AG20443 (cell line): ENCODE data around the gene ZNF552.
A peak's percentile ranks its signal among the peaks of the same experiment; 100 is the strongest.
"Not testable (repeated sequence)": the region's sequence is repeated elsewhere in the genome, so short reads cannot be mapped to it uniquely, and the experiment has no call there.

Source experiments
- DNase-seq: peaks from one replicate; pipeline ENCODE4 v3.0.0; 2012; ENCODE audit warnings: low spot score, mixed read lengths

Gene ZNF552

DNA sequence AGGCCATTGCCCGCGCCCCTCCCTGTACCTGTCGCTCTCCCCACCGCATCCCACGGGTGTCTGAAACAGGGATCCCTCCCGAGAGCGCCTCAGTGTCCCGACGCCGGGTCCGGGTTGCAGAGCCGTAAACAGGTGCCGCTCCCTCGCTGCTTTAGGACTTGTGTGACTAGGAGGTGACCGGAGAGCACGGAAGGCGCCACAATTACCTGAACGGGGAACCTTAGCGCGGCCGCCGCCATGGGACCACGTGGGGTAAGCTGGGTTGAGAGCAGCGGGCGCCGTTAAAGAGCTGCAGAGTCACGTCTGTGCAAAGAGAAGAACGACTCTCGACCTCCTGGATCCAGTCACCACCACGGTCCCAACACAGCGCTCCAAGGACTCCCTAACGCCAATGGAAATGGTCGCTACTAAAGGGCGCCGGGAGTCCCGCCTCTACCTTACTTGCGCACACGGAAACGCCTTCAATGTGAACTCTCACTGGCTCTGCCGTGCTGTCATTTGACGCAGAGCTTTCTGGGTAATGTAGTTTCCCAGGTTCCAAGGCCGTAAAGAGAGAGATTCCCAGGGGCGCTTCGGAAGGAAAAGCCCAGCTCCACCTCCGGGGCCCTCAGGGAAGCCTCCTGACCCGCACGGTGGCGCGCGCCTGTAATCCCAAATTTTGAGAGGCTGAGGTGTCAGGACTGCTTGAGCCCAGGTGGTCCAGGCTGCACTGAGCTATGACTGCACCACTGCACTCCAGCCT is at the start of gene ZNF552:
TSS of gene ZNF552 (minus strand) at position 409 of the 742 bp plus-strand sequence. CDS start at position 239, 170 bp downstream.
- DNase-seq, result peak; percentile 91

DNA sequence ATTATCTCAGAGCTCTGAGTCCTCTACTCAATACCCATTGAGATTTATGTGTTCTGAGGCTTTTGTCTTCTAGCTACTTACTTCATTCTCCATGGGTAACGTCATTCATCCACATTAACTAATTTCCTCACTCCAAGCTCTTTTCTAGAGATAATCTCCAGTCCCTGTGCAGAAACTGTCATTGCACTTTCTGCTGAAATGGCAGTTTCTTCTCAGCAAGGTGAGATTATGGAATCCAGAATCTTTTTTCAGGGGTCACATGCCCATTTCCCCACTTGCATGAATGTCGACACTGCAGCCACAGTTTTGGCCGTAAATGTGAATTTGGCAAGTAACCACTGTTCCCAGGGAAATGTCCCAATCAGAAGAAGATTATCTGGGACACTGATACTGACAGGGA is 47.6 kb upstream of the ZNF552 start:
- DNase-seq, result not testable (repeated sequence)

DNA sequence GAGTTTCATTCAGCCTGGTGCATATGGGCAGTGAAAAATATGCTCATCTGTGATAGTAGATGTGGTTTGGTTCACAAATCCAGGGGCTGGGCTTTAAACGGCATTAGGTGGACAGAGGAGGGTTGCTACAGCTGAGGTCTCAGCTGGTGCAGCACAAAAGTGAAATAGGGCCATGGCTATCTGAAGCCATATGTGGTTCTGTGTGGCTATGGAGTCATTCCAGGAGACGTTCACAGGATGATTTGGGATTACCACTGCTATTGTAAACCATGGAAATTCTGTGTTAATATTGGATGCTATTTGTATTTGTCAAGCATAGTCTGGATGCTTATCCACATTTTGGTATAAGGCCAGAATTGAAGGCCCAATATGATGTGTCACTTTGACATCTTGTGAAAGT is 39.4 kb upstream of the ZNF552 start:
- DNase-seq, result not testable (repeated sequence)

DNA sequence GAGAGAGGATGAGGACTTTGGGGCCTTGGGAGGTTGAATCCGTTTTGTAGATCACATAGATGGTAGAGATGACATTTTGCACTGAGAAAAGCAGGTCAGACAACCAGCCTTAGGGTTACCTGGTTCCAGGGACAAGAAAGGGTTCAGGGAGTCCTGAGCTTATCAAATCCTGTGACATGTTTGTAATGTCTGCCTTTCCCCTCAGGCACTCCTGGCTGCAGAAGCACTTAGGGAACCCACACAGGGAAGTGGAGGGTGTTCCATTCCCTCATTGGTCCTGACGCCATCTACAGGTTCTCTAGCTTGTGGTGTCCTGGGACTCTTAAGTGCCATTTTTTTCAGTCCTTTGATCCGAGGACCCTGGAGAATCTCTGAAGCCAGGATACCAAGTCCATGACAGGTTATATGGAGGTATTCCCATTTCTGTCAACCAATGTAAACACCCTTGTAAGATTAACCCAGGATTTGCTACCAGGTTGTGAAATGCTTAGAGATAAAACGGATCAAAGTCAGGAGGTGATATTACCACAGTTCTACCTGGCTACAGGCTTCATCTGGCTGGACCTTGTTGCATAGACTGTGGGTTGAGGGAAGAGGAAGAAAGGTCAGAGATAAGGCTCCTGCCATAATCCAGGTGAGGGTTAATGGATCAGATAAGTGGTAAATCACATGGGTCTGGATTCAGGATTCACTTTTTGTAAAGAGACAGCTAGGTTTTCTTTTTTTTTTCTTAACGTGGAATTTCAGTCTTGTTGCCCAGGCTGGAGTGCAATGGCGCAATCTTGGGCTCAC is 37.3 kb upstream of the ZNF552 start:
- not testable (repeated sequence) for DNase-seq

DNA sequence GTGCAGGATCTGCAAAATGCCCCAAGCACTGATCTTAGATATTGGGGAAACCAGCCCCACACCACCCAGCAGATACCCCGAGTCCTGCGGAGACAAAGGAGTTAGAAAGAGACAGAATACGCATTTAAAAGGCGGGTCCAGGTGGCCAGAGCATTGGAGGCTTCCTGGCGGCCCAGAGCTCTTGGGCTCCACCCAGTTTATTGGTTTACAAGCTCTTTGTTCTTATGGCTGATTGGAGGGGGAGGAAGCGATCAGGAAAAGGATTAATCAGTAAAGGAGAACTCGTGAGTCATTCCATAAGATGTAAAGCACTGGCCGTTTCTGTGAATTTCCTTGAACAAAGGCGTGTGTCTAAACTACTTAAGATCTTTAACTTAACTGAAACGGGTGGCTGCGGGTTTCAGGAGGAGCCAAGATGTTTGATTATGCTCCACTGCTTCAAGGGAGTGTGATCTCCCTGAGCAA is 35.9 kb upstream of the ZNF552 start:
- DNase-seq, result peak; percentile 14

DNA sequence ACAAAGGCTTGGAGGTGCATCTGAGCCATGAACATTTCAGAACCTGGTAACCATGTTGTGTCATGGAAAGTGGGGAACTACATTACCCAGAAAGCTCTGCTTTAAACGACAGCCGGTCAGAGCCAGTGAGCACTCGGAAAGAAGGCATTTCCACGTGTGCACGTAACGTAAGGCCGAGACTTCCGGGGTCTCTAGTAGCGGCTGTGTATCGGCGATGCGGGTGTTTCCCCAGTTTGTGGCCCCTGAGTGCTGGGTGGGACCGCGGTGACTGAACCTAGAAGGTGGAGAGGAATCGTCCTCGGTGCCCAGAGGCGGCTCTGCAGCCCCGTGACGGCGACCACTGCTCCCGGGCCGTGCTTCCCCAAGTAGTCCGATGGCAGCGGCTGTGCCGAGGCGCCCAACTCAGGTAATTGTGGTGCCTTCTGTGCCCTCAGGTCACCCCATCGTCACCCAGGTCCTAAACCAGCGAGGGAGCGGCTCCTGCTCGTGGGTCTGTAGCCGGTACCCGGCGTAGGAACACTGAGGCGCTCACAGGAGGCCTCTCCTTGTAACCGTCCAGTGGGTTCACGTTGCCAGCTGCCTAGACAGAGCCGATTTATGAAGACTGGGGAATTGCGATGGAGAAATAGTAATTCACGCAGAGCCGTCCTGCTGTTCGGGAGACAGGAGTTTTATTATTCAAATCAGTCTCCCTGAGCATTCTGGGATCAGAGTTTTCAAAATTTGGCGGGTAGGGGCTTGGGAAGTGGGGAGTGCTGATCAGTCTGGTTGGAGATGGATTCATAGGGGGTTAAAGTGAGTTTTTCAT is 35.2 kb upstream of the ZNF552 start, which contains the start of gene ZNF587:
TSS of gene ZNF587 (plus strand) at position 194 of the 808 bp plus-strand sequence. CDS start at position 374, 180 bp downstream.
- DNase-seq, result peak; percentile 83

DNA sequence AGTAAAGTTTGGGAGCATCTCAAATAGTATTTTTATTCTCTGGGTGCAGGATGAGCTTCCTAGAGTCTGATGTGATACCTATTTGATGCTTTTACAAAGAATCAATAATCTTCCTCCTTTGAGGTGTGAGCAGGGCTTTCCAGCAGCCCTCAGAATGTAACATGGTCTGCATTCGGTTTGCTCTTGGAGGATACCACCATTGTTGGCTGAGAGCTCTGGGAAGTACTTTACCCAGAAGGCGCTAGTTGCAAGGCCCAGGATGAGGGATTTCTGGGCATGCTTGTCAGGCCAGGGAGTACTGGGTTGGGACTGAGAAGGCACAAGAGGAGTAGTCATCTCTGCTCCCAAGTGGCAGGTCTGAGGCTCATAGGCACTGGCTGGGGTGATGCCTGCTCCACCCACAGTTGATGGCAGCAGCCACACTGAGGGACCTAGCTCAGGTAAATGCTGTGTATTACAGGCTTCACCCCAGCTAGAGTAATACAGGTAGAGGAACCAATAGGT is 34.5 kb upstream of the ZNF552 start:
- DNase-seq, result not testable (repeated sequence)

DNA sequence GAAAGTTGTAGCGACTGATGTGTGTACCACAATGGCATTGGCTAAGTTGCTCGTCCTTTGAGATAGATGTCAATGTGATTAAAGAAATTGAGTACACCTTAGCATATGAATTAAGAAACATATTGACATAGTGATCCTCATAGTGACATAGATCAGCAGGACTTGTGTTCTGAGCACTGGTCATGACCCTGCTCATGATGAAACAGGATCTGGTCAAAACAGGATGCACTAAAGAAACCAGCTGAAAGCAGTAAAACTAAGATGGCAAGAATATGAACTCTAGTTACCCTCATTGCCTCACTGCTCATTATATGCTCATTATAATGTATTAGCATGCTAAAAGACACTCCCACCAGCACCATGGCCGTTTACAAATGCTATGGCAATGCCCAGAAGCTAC is 32.5 kb upstream of the ZNF552 start:
- DNase-seq, result not testable (repeated sequence)

DNA sequence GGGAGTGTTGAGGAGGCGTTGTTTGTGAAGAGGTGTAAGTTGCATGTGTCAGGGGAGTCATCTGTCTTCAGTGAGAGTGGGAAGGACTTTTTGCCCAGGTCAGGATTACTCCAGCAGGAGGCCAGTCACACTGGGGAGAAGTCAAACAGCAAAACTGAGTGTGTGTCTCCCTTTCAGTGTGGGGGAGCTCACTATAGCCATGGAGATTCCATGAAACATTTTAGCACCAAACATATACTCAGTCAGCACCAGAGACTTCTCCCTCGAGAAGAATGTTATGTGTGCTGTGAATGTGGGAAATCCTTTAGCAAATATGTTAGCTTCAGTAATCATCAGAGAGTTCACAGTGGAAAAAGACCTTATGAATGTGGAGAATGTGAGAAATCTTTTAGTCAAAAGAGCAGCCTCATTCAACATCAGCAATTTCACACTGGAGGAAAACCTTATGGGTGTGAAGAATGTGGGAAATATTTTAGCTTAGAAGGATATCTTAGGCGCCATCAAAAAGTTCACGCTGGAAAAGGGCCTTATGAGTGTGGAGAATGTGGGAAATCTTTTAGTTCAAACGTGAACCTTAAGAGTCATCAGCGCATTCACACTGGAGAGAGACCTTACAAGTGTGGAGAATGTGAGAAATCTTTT is 26.5 kb upstream of the ZNF552 start:
- no peak for DNase-seq

DNA sequence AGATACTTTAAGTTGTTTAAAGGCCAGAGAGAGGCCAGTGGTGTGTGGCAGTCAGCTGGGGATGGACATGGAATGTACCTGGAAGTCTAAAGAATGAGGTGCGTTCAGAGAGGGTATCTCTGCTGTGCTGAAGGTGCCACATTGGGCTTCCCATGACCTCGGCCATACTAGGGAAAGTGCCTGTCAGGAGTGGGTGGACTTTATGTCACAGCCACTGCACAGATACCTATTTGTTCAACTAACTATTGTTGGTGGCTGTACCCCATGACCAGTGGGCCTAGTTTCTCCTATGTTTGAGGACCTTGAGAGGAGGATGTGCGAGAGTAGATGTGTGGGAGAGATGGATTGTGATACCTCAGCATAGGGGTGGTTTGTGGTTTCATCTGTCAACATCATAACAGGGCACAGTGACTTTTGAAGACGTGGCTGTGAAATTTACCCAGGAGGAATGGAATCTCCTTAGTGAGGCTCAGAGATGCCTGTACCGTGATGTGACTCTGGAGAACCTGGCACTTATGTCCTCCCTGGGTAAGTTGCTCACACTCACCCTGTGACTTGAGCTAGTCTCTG is 24.0 kb upstream of the ZNF552 start:
- DNase-seq, result not testable (repeated sequence)

DNA sequence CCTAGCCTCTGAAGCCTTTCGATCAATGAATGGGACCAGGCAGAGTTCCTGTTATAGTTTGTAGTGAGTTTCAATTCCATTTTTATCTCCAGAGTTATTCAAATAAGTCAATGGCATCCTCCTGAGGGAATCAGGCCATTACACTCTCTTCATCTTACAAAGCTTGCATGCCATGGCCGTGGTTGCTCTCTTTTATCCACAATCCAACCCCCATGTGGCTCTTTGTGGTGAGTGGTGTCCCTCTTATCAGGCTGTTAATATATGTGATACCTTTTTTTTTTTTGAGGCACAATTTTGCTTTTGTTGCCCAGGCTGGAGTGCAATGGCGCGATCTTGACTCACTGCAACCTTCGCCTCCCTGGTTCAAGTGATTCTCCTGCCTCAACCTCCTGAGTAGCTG is 22.3 kb upstream of the ZNF552 start:
- DNase-seq, result not testable (repeated sequence)

DNA sequence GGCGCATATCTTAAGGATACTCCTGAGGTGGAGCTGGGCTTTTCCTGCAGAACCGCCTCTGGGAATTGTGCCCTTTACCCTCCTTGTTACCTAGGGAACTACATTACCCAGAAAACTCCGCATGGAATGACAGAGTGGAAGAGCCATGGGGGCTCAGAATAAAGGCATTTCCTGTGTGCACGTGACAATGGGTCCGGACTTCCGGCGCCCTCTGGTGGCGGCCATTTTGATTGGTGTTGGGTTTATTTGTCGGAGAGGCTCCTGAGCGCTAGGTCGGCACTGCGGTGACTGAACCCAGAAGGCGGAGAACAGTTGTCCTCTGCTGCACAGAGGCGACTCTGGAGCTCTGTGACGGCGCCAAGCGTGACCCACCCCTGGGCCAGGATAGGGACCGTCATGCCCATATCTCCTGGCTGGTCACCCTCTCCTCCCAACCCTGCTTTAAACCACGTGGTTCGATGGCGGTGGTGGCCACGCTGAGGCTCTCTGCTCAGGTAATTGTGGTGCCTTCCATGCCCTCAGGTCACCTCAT is 15.4 kb upstream of the ZNF552 start, which contains the start of gene ZNF587B:
TSS of gene ZNF587B (plus strand) at position 229 of the 532 bp plus-strand sequence. CDS start at position 459, 230 bp downstream.
- no peak for DNase-seq

DNA sequence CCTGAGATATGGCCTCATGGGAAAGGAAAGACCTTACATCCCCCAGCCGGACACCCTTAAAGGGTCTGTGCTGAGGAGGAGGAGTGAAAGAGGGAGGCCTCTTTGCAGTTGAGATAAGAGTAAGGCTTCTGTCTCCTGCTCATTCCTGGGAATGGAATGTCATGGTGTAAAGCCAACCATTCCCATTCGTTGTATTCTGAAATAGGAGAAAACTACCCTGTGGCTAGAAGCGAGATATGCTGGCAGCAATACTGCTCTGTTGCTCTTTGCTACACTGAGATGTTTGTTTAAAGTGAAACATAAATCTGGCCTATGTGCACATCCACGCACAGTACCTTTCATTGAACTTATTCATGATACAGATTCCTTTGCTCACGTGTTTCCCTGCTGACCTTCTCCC is 14.6 kb upstream of the ZNF552 start:
- no peak for DNase-seq

DNA sequence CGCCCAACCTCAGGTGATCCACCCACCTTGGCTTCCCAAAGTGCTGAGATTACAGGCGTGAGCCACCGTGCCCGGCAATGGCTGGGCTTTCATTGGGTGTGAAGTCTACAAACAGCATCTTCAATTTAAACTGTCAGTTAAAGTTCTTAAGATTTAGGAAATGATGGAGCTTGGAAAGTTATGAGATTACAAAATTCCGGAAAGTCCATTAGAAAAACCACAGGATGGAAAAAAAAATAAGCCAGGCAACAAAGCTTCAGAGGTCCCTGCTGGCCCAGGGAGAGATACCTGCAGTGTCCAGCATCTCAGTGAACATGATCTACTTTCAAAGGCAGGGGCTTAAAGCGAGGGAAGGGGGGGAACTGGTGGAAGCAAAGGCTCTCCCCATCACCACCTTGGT is 10.8 kb upstream of the ZNF552 start:
- DNase-seq, result no peak

DNA sequence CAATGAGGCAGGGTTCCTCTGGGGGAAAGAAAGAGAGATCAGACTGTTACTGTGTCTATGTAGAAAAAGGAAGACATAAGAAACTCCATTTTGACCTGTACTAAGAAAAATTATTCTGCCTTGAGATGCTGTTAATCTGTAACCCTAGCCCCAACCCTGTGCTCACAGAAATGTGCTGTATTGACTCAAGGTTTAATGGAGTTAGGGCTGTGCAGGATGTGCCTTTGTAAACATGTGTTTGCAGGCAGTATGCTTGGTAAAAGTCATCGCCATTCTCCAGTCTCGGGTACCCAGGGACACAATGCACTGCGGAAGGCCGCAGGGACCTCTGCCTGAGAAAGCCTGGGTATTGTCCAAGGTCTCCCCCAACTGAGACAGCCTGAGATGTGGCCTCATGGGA is 8.9 kb upstream of the ZNF552 start:
- not testable (repeated sequence) for DNase-seq

DNA sequence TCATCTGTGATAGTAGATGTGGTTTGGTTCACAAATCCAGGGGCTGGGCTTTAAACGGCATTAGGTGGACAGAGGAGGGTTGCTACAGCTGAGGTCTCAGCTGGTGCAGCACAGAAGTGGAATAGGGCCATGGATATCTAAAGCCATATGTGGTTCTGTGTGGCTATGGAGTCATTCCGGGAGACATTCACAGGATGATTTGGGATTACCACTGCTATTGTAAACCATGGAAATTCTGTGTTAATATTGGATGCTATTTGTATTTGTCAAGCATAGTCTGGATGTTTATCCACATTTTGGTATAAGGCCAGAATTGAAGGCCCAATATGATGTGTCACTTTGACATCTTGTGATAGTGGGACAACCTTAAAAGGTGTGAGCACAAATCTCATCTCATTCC is 8.4 kb upstream of the ZNF552 start:
- not testable (repeated sequence) for DNase-seq

DNA sequence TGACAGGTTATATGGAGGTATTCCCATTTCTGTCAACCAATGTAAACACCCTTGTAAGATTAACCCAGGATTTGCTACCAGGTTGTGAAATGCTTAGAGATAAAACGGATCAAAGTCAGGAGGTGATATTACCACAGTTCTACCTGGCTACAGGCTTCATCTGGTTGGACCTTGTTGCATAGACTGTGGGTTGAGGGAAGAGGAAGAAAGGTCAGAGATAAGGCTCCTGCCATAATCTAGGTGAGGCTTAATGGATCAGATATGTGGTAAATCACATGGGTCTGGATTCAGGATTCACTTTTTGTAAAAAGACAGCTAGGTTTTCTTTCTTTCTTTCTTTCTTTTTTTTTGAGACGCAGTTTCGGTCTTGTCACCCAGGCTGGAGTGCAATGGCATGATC is 6.8 kb upstream of the ZNF552 start:
- DNase-seq, result not testable (repeated sequence)

DNA sequence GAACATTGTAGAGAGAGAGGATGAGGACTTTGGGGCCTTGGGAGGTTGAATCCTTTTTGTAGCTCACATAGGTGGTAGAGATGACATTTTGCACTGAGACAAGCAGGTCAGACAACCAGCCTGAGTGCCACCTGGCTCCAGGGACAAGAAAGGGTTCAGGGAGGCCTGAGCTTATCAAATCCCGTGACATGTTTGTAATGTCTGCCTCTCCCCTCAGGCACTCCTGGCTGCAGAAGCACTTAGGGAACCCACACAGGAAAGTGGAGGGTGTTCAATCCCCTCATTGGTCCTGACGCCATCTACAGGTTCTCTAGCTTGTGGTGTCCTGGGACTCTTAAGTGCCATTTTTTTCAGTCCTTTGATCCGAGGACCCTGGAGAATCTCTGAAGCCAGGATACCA is 6.4 kb upstream of the ZNF552 start:
- DNase-seq, result not testable (repeated sequence)

DNA sequence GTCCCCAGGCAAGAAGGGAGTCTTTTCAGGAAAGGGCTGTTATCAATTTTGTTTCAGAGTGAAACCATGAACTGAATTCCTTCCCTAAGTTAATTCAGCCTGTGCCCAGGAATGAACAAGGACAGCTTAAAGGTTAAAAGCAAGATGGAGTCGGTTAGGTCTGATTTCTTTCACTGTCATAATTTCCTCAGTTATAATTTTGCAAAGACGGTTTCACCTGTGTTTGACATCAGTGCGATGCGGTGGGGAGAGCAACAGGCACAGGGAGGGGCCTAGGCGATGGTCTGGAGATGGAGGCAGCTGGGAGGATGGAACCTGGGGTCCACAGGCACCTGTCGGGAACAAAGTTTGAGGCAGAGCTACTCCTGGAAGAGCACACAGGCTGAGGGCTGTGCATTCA is 5.9 kb upstream of the ZNF552 start:
- DNase-seq, result no peak

DNA sequence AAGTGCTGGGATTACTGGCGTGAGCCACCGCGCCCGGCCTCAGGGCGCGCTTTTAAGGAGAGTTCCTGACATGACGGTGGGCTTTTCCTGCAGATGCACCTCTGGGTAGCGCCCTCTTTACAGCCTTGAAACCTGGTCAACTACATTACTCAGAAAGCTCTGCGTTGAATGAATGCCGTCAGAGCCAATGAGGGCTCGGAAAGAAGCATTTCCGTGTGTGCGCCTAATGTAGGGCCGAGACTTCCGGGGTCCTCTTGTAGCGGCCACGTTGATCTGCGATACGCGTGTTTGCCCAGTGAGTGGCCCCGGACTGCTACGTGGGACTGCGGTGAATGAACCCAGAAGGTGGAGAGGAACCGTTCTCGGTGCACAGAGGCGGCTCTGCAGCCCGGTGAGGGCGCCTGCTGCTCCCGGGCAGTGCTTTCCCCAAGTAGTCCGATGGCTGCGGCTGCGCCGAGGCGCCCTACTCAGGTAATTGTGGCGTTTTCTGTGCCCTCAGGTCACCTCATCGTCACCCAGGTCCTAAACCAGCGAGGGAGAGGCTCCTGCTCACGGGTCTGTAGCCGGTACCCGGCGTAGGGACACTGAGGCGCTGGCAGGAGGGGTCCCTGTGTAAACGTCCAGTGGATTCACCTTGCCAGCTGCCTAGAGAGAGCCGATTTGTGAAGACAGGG is 4.9 kb upstream of the ZNF552 start:
- peak; percentile 94 for DNase-seq
